SU-DHL-6 (cell line): Measurements from ENCODE around the gene STARD8.

Source experiments
- H2AFZ ChIP-seq: fragments of 200-600 bp; sonication (generic); 2 replicates; pipeline ENCODE4 v1.6.1; 2014; ENCODE audit warnings: low read depth, mild to moderate bottlenecking, moderate library complexity, mixed read lengths, antibody characterized with exemption, low read length; ENCODE audit not compliant: severe bottlenecking
- H3F3A ChIP-seq: fragments of 200-600 bp; shearing (Covaris generic); 2 replicates; pipeline ENCODE4 v1.6.0; 2016; ENCODE audit warnings: antibody characterized with exemption, mild to moderate bottlenecking; ENCODE audit not compliant: insufficient read depth
- H3K27ac ChIP-seq: fragments of 200-600 bp; sonication (generic); 2 replicates; pipeline ENCODE4 v1.5.1; 2016; ENCODE audit warnings: low read depth, mild to moderate bottlenecking, low read length, moderate library complexity, mixed read lengths
- H3K27me3 ChIP-seq: fragments of 200-600 bp; sonication (generic), shearing (Covaris generic); 2 replicates; pipeline ENCODE4 v1.6.0; 2014; ENCODE audit warnings: mild to moderate bottlenecking, low read length
- H3K36me3 ChIP-seq: fragments of 200-600 bp; sonication (generic); 2 replicates; pipeline ENCODE4 v1.6.1; 2014; ENCODE audit warnings: mild to moderate bottlenecking, low read length, mixed read lengths
- H3K4me2 ChIP-seq: fragments of 300-600, 200-600 bp; shearing (Covaris generic), sonication (generic); 2 replicates; pipeline ENCODE4 v1.6.0; 2014; ENCODE audit warnings: low read length, low read depth, mild to moderate bottlenecking; ENCODE audit not compliant: poor library complexity, severe bottlenecking
- H3K4me3 ChIP-seq: fragments of 200-600 bp; sonication (generic); 2 replicates; pipeline ENCODE4 v1.5.1; 2014; ENCODE audit warnings: antibody characterized with exemption, low read length, mild to moderate bottlenecking, mixed read lengths; ENCODE audit not compliant: insufficient read depth, poor library complexity, severe bottlenecking
- H3K79me2 ChIP-seq: fragments of 200-600 bp; sonication (generic); 2 replicates; pipeline ENCODE4 v1.6.1; 2014; ENCODE audit warnings: mild to moderate bottlenecking, low read length, moderate library complexity; ENCODE audit not compliant: insufficient read depth
- H3K9ac ChIP-seq: fragments of 200-600 bp; sonication (generic); 2 replicates; pipeline ENCODE4 v1.7.0; 2014; ENCODE audit warnings: mild to moderate bottlenecking, low read length
- H3K9me2 ChIP-seq: fragments of 200-600 bp; sonication (generic); replicated peaks from 2 replicates; pipeline ENCODE4 v1.6.1; 2014; ENCODE audit warnings: low read length; ENCODE audit not compliant: insufficient read depth
- H3K9me3 ChIP-seq: fragments of 200-600 bp; sonication (generic); 2 replicates; pipeline ENCODE4 v1.6.1; 2014; ENCODE audit warnings: low read length, mixed read lengths; ENCODE audit not compliant: insufficient read depth
- H4K20me1 ChIP-seq: fragments of 200-600 bp; sonication (generic); 2 replicates; pipeline ENCODE4 v1.6.1; 2014; ENCODE audit warnings: low read depth, mild to moderate bottlenecking, antibody characterized with exemption, low read length, moderate library complexity, mixed read lengths
- EZH2phosphoT487 ChIP-seq: fragments of 200-600 bp; sonication (generic), shearing (Covaris generic); conservative IDR thresholded peaks from 2 replicates; pipeline ENCODE4 v1.6.1; 2018; ENCODE audit warnings: mild to moderate bottlenecking, antibody characterized with exemption, low read length, moderate library complexity, mixed read lengths
- TF ChIP-seq, protein P1 (sequence below): fragments of 200-600 bp; sonication (generic); IDR thresholded peaks from one replicate; pipeline ENCODE4 v1.5.1; 2017; ENCODE audit warnings: antibody characterized with exemption, mild to moderate bottlenecking, low read length, moderate library complexity; ENCODE audit not compliant: insufficient read depth, poor library complexity, severe bottlenecking

Gene STARD8

DNA sequence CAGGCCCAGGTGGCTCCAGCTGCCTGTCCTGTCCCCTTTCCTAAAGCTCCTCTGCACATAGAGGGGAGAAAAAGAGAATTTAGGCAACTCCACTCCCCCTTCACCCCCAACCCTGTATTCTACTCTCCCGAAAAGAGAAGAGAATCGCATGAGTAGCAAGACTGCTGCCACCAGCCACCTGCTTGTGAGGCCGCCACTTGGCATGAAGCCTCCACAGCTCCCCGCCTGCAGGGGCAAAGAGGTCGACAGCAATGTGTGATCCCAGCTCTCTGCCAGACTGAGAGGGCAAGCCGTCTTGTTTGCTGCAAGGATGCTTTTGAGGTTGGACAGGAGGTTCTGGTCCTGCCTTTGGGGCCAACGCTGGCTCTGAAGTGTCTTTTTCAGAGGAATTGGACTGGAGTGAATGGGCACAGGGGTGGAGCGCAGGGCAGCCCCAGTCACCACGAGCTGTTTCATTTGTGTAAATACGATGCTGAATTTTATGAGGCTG lies 77.1 kb downstream of the STARD8 start:
- no peak overlapping the region for H3K4me2 ChIP-seq
- no peak overlapping the region for H3K27ac ChIP-seq
- TF ChIP-seq, protein P1, sequence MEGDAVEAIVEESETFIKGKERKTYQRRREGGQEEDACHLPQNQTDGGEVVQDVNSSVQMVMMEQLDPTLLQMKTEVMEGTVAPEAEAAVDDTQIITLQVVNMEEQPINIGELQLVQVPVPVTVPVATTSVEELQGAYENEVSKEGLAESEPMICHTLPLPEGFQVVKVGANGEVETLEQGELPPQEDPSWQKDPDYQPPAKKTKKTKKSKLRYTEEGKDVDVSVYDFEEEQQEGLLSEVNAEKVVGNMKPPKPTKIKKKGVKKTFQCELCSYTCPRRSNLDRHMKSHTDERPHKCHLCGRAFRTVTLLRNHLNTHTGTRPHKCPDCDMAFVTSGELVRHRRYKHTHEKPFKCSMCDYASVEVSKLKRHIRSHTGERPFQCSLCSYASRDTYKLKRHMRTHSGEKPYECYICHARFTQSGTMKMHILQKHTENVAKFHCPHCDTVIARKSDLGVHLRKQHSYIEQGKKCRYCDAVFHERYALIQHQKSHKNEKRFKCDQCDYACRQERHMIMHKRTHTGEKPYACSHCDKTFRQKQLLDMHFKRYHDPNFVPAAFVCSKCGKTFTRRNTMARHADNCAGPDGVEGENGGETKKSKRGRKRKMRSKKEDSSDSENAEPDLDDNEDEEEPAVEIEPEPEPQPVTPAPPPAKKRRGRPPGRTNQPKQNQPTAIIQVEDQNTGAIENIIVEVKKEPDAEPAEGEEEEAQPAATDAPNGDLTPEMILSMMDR = no peak
- no peak for TF ChIP-seq EZH2phosphoT487
- H4K20me1 ChIP-seq = no peaks in the 10 kb centered on the region
- H3K27me3 ChIP-seq = no peaks in the 10 kb centered on the region
- no peaks in the 10 kb centered on the region for H3K9me3 ChIP-seq
- no peaks in the 10 kb centered on the region for H3K36me3 ChIP-seq
- H2AFZ ChIP-seq = no peak overlapping the region
- H3K9ac ChIP-seq = no peak overlapping the region
- no peak overlapping the region for H3K4me3 ChIP-seq
- H3F3A ChIP-seq = no peaks in the 10 kb centered on the region
- H3K79me2 ChIP-seq = no peaks in the 10 kb centered on the region
- H3K9me2 ChIP-seq = no peaks in the 10 kb centered on the region

DNA sequence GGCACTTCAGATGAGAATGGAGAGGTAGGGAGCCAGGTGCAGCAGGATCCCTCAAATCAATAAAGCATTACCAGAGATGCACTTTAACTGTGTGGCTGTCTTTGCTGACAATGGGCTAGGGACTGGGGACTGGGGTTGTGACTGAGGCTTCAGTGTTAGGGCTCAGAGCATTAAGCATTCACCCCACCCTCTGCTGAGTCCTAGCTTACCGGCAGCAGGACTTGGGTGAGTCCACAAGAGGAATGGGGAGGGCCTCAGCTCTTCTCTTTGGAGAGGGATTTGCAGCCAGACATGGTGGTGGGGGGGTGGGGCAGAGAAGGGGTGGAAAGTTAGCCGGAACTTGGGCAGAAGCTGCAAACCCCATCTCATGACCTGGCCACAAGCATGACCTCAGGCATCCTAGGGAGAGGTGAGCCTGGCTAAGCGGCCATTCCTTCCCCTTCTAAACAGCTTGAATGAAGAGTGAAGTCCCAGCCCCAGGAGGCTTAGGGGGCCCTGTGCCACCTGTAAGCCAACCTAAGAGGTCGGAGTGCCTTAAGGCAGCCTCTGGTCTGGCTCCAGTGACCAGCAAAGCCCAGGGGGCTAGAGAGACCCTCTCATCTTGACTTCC lies 78.4 kb downstream of the STARD8 start:
- Histone ChIP-seq H3K27ac (no peak overlapping the region), H3K9me3 (no peaks in the 10 kb centered on the region), H2AFZ (no peak overlapping the region), H4K20me1 (no peaks in the 10 kb centered on the region), H3K9me2 (no peaks in the 10 kb centered on the region), H3K9ac (no peak overlapping the region), H3K4me2 (no peak overlapping the region), H3K4me3 (no peak overlapping the region), H3F3A (no peaks in the 10 kb centered on the region), H3K36me3 (no peaks in the 10 kb centered on the region), H3K27me3 (no peaks in the 10 kb centered on the region), H3K79me2 (no peaks in the 10 kb centered on the region)
- TF ChIP-seq, protein P1 = no peak
- no peak for TF ChIP-seq EZH2phosphoT487

DNA sequence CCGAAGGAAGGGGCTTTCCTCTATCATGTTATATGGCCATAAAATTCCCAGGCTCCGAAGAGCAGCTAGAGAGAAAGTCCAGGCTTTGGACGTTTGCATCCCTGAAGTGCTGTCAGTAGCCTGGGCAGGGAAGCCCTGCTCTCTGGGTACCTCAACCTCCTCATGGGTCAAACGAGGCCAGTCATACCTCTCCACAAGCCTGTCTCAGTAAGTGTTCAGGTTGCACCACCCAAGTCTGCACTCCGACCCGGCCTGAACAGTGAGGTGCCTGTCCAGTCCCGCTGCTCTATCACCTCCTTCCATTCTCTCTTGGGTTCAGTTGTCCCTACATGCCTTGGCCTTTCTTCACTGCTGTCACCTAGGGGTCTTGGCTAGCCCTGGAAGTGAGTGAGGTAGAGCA lies 78.9 kb downstream of the STARD8 start:
- Histone ChIP-seq H3K79me2 (no peaks in the 10 kb centered on the region), H3F3A (no peaks in the 10 kb centered on the region), H4K20me1 (no peaks in the 10 kb centered on the region), H3K4me3 (no peak overlapping the region), H3K9me3 (no peaks in the 10 kb centered on the region), H3K9ac (no peak overlapping the region), H3K36me3 (no peaks in the 10 kb centered on the region), H3K4me2 (no peak overlapping the region), H3K27me3 (no peaks in the 10 kb centered on the region), H2AFZ (no peak overlapping the region), H3K27ac (no peak overlapping the region), H3K9me2 (no peaks in the 10 kb centered on the region)
- TF ChIP-seq, protein P1 = no peak
- TF ChIP-seq EZH2phosphoT487 = no peak
